Activated T-cell treated with anti-CD3 and anti-CD28 coated beads for 48 hours (primary cell): ENCODE measurements around the gene RPUSD2.

ENCODE experiments used
- DNase-seq: peaks from one replicate; pipeline ENCODE4 v3.0.0-alpha.2; 2020; ENCODE audit warnings: low read depth

Gene RPUSD2

GRCh38 chr15:40623361-40623760 is 54.3 kb downstream of the RPUSD2 start:
- no peak for DNase-seq
